Astrocyte (in vitro differentiated cells and primary cell): ENCODE data around the gene DCTN5. TPM values are rescaled to one million over a fixed set of nuclear protein-coding genes. Genes with fewer than 3 reads are reported as not detected.
A peak's percentile ranks its signal among the peaks of the same experiment; 100 is the strongest.

Experiments
- DNase-seq: peaks from one replicate; pipeline ENCODE4 v3.0.0-alpha.2; 2010; ENCODE audit warnings: low read depth
- FAIRE-seq: peaks from 2 replicates; lab custom pipeline; 2011; peaks lifted over from hg19 to GRCh38; lab: Jason Lieb, UNC
- H2AFZ ChIP-seq: 2 replicates; pipeline ENCODE4 v1.6.0; 2012; ENCODE audit warnings: low read depth, low read length, inconsistent platforms
- H3K27ac ChIP-seq: 2 replicates; pipeline ENCODE4 v1.5.1; 2011; ENCODE audit warnings: low read depth, low read length, inconsistent platforms
- H3K27me3 ChIP-seq: 2 replicates; pipeline ENCODE4 v1.6.0; 2011; ENCODE audit warnings: low read length, inconsistent platforms; ENCODE audit not compliant: insufficient read depth
- H3K36me3 ChIP-seq: 2 replicates; pipeline ENCODE4 v1.5.1; 2011; ENCODE audit warnings: low read length, inconsistent platforms; ENCODE audit not compliant: insufficient read depth
- H3K4me1 ChIP-seq: 2 replicates; pipeline ENCODE4 v1.5.1; 2011; ENCODE audit warnings: low read length, inconsistent platforms; ENCODE audit not compliant: insufficient read depth
- H3K4me2 ChIP-seq: 2 replicates; pipeline ENCODE4 v1.6.0; 2012; ENCODE audit warnings: low read length, inconsistent platforms
- H3K4me3 ChIP-seq: 2 replicates; pipeline ENCODE4 v1.5.1; 2011; ENCODE audit warnings: low read depth, mild to moderate bottlenecking, low read length, inconsistent platforms; ENCODE audit not compliant: insufficient read depth
- H3K79me2 ChIP-seq: 2 replicates; pipeline ENCODE4 v1.6.0; 2012; ENCODE audit warnings: mild to moderate bottlenecking, low read length, inconsistent platforms; ENCODE audit not compliant: insufficient read depth
- H3K9ac ChIP-seq: 2 replicates; pipeline ENCODE4 v1.6.0; 2012; ENCODE audit warnings: mild to moderate bottlenecking, low read length, inconsistent platforms
- H3K9me3 ChIP-seq: 2 replicates; pipeline ENCODE4 v1.5.1; 2012; ENCODE audit warnings: low read depth, mild to moderate bottlenecking, low read length, inconsistent platforms; ENCODE audit not compliant: insufficient read depth
- H4K20me1 ChIP-seq: 2 replicates; pipeline ENCODE4 v1.6.0; 2012; ENCODE audit warnings: low read length, inconsistent platforms; ENCODE audit not compliant: insufficient read depth
- H3K27ac Mint-ChIP-seq: one replicate; pipeline ENCODE4 v1.8.0; 2021; ENCODE audit warnings: mild to moderate bottlenecking, mixed read lengths; ENCODE audit not compliant: unreplicated experiment
- H3K27me3 Mint-ChIP-seq: one replicate; pipeline ENCODE4 v1.8.0; 2021; ENCODE audit warnings: low read depth, mixed read lengths; ENCODE audit not compliant: unreplicated experiment
- H3K36me3 Mint-ChIP-seq: one replicate; pipeline ENCODE4 v1.8.0; 2021; ENCODE audit warnings: low read depth, mixed read lengths; ENCODE audit not compliant: unreplicated experiment
- H3K4me1 Mint-ChIP-seq: one replicate; pipeline ENCODE4 v1.8.0; 2021; ENCODE audit warnings: low read depth, mixed read lengths; ENCODE audit not compliant: unreplicated experiment
- H3K4me3 Mint-ChIP-seq: one replicate; pipeline ENCODE4 v1.8.0; 2021; ENCODE audit warnings: mild to moderate bottlenecking, moderate library complexity, mixed read lengths; ENCODE audit not compliant: unreplicated experiment
- H3K9me3 Mint-ChIP-seq: one replicate; pipeline ENCODE4 v1.8.0; 2021; ENCODE audit warnings: mild to moderate bottlenecking, mixed read lengths; ENCODE audit not compliant: unreplicated experiment
- EZH2 ChIP-seq: IDR thresholded peaks from 2 replicates; pipeline ENCODE4 v1.6.1; 2012; ENCODE audit warnings: mild to moderate bottlenecking, low read length, inconsistent platforms; ENCODE audit not compliant: insufficient read depth
- total RNA-seq: library from RNA; stranded (reverse); gene quantifications from 2 replicates; pipeline ENCODE4 v1.2.1, GENCODE V29; 2021
- TF ChIP-seq, protein P1 (sequence below): IDR thresholded peaks from 2 replicates; pipeline ENCODE4 v1.5.1; 2011; ENCODE audit warnings: low read depth, mild to moderate bottlenecking, inconsistent platforms, low read length, moderate library complexity; ENCODE audit not compliant: insufficient read depth

Gene DCTN5
- total RNA-seq, 1 donor from 2014 or later, result 117 TPM

DNA sequence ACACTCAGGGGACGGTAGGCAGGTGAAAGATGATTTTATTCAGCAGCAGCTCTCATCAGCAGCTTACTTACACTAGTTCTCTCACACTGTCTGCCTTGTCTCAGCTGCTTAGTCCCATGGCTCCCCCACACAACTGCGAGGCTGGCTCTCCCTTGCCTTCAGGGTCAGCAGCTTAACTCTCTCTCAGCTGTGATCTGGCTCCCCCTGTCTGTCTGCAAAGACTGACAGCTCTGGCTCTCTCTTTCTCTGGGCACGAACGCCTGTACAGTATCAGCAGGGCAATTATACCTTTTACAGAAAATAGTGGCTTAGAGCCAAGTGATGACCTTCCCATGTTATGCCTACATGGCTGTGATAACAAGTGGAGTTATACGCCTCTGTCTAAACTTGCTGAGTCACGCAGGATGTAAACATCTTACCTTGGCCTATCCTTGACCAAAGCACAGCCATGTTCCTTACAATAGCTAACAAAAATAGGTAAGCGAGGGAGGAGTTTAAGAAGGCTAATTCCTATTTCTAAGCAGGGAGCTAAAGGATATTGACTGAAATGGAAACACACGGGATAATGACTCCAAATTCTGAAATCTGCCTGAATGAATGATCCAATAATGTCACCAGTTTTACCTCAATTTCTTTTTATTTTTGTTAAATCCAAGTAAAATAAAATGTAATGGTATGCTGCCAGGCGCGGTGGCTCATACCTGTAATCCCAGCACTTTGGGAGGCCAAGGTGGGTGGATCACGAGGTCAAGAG is 44.1 kb upstream of the DCTN5 start:
- peak overlapping the region; percentile 45 for H3K4me3 Mint-ChIP-seq
- DNase-seq (no peak), FAIRE-seq (no peak)
- H3K27ac Mint-ChIP-seq, result no peak overlapping the region
- H3K27me3 Mint-ChIP-seq, result no peaks in the 10 kb centered on the region
- TF ChIP-seq EZH2, result no peak
- TF ChIP-seq, protein P1, sequence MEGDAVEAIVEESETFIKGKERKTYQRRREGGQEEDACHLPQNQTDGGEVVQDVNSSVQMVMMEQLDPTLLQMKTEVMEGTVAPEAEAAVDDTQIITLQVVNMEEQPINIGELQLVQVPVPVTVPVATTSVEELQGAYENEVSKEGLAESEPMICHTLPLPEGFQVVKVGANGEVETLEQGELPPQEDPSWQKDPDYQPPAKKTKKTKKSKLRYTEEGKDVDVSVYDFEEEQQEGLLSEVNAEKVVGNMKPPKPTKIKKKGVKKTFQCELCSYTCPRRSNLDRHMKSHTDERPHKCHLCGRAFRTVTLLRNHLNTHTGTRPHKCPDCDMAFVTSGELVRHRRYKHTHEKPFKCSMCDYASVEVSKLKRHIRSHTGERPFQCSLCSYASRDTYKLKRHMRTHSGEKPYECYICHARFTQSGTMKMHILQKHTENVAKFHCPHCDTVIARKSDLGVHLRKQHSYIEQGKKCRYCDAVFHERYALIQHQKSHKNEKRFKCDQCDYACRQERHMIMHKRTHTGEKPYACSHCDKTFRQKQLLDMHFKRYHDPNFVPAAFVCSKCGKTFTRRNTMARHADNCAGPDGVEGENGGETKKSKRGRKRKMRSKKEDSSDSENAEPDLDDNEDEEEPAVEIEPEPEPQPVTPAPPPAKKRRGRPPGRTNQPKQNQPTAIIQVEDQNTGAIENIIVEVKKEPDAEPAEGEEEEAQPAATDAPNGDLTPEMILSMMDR, result no peak
- H3K4me3 ChIP-seq, result no peak overlapping the region
- H3K4me1 Mint-ChIP-seq, result peaks cover 2% of the 10 kb centered on the region
- H2AFZ ChIP-seq, result no peak overlapping the region
- peaks cover 40% of the 10 kb centered on the region for H3K79me2 ChIP-seq
- no peaks in the 10 kb centered on the region for H3K9me3 ChIP-seq
- no peaks in the 10 kb centered on the region for H3K9me3 Mint-ChIP-seq
- H3K27ac ChIP-seq, result no peak overlapping the region
- peaks cover 6% of the 10 kb centered on the region for H3K4me1 ChIP-seq
- no peak overlapping the region for H3K9ac ChIP-seq
- H3K36me3 Mint-ChIP-seq, result peaks cover 5% of the 10 kb centered on the region
- H3K4me2 ChIP-seq, result no peak overlapping the region
- no peaks in the 10 kb centered on the region for H3K27me3 ChIP-seq
- H4K20me1 ChIP-seq, result peaks cover 22% of the 10 kb centered on the region
- peaks cover 13% of the 10 kb centered on the region for H3K36me3 ChIP-seq

GRCh38 chr16:23607726-23608125 is 33.5 kb upstream of the DCTN5 start:
- H3K27ac ChIP-seq, result no peak overlapping the region
- no peak for DNase-seq
- no peak overlapping the region for H3K4me3 ChIP-seq

More at GRCh38 chr16:23607726-23608125, 33.5 kb upstream of the DCTN5 start:
- H3K9ac ChIP-seq, result no peak overlapping the region
- Mint-ChIP-seq H3K27me3 (no peaks in the 10 kb centered on the region), H3K4me3 (no peak overlapping the region), H3K4me1 (peaks cover 8% of the 10 kb centered on the region), H3K27ac (peak overlapping the region; percentile 36), H3K36me3 (peaks cover 5% of the 10 kb centered on the region), H3K9me3 (no peaks in the 10 kb centered on the region)
- H3K9me3 ChIP-seq, result no peaks in the 10 kb centered on the region
- no peaks in the 10 kb centered on the region for H3K27me3 ChIP-seq
- H3K36me3 ChIP-seq, result peaks cover 8% of the 10 kb centered on the region
- peak overlapping the region; percentile 40 for H3K4me2 ChIP-seq
- no peaks in the 10 kb centered on the region for H4K20me1 ChIP-seq
- H2AFZ ChIP-seq, result no peak overlapping the region
- peaks cover 5% of the 10 kb centered on the region for H3K4me1 ChIP-seq
- no peak for FAIRE-seq
- TF ChIP-seq, protein P1, result no peak
- TF ChIP-seq EZH2, result no peak
- no peaks in the 10 kb centered on the region for H3K79me2 ChIP-seq
